ENCODE results near the gene BCL2.

BCL2 gene

GRCh38 chr18:63322206-63322605, 2.6 kb upstream of the BCL2 start:
- no peak for TF ChIP-seq CTCF (IDR thresholded peaks at IDR 0.05)
- Histone ChIP-seq H3K4me3 (ENCODE audit: low read depth, low read length) (no peak overlapping the region), H3K9ac (no peak overlapping the region), H3K4me1 (peaks cover 12% of the 10 kb centered on the region), H2AFZ (peak overlapping the region; percentile 63), H3K4me2 (ENCODE audit: low read length) (no peak overlapping the region), H3K27ac (peak overlapping the region; percentile 18), H3K79me2 (no peaks in the 10 kb centered on the region), H3K27me3 (ENCODE audit: control insufficient read depth, insufficient read depth, low read length) (no peaks in the 10 kb centered on the region), H3K9me3 (ENCODE audit: control insufficient read depth, low read length) (no peaks in the 10 kb centered on the region), H3K36me3 (ENCODE audit: control insufficient read depth, insufficient read depth, low read length) (no peaks in the 10 kb centered on the region)

GRCh38 chr18:63321291-63321690, 1.7 kb upstream of the BCL2 start:
- H2AFZ ChIP-seq = peak overlapping the region; percentile 89
- no peak for TF ChIP-seq CTCF (IDR thresholded peaks at IDR 0.05)
- no peaks in the 10 kb centered on the region for H3K27me3 ChIP-seq (ENCODE audit: control insufficient read depth, insufficient read depth, low read length)
- H3K36me3 ChIP-seq (ENCODE audit: control insufficient read depth, insufficient read depth, low read length) = no peaks in the 10 kb centered on the region
- no peak overlapping the region for H3K9ac ChIP-seq
- H3K4me2 ChIP-seq (ENCODE audit: low read length) = no peak overlapping the region
- no peaks in the 10 kb centered on the region for H3K9me3 ChIP-seq (ENCODE audit: control insufficient read depth, low read length)
- H3K27ac ChIP-seq = peak overlapping the region; percentile 79
- no peak overlapping the region for H3K4me3 ChIP-seq (ENCODE audit: low read depth, low read length)
- peaks cover 12% of the 10 kb centered on the region for H3K4me1 ChIP-seq
- no peaks in the 10 kb centered on the region for H3K79me2 ChIP-seq

GRCh38 chr18:63320975-63321265, 1.4 kb upstream of the BCL2 start:
- Histone ChIP-seq H3K4me1 (peaks cover 12% of the 10 kb centered on the region), H3K36me3 (ENCODE audit: control insufficient read depth, insufficient read depth, low read length) (no peaks in the 10 kb centered on the region)
- no peak for TF ChIP-seq CTCF (IDR thresholded peaks at IDR 0.05)

GRCh38 chr18:63320123-63320974, 780 bp upstream of the BCL2 start:
- Histone ChIP-seq H3K4me3 (ENCODE audit: low read depth, low read length) (peak overlapping the region; percentile 57), H3K79me2 (no peaks in the 10 kb centered on the region), H3K36me3 (ENCODE audit: control insufficient read depth, insufficient read depth, low read length) (no peaks in the 10 kb centered on the region), H3K4me1 (peaks cover 12% of the 10 kb centered on the region), H3K9ac (peak overlapping the region; percentile 69), H3K9me3 (ENCODE audit: control insufficient read depth, low read length) (no peaks in the 10 kb centered on the region), H2AFZ (peak overlapping the region; percentile 89), H3K27ac (peak overlapping the region; percentile 79), H3K27me3 (ENCODE audit: control insufficient read depth, insufficient read depth, low read length) (no peaks in the 10 kb centered on the region), H3K4me2 (ENCODE audit: low read length) (peak overlapping the region; percentile 78)
- peak; percentile 15 for TF ChIP-seq CTCF (IDR thresholded peaks at IDR 0.05)

More at GRCh38 chr18:63320975-63321265, 1.4 kb upstream of the BCL2 start:
- H3K9ac ChIP-seq = peak overlapping the region; percentile 69
- peak overlapping the region; percentile 57 for H3K4me3 ChIP-seq (ENCODE audit: low read depth, low read length)
- no peaks in the 10 kb centered on the region for H3K27me3 ChIP-seq (ENCODE audit: control insufficient read depth, insufficient read depth, low read length)
- peak overlapping the region; percentile 89 for H2AFZ ChIP-seq
- peak overlapping the region; percentile 78 for H3K4me2 ChIP-seq (ENCODE audit: low read length)
- H3K27ac ChIP-seq = peak overlapping the region; percentile 79
- H3K79me2 ChIP-seq = no peaks in the 10 kb centered on the region
- H3K9me3 ChIP-seq (ENCODE audit: control insufficient read depth, low read length) = no peaks in the 10 kb centered on the region

All from parathyroid adenoma (tissue), 2 donors.